K562 (cell line): ENCODE results near the gene CERS2. TPM values are rescaled to one million over a fixed set of nuclear protein-coding genes. Genes with fewer than 3 reads are reported as not detected.

Source experiments
- ARHGAP35 ChIP-seq: fragments of 450-650 bp; IDR thresholded peaks from 2 replicates; pipeline ENCODE4 v1.6.1; 2018; ENCODE audit not compliant: partially characterized antibody
- CBX1 ChIP-seq: sonication (generic); IDR thresholded peaks from 2 replicates; pipeline ENCODE4 v1.6.1; 2016; ENCODE audit warnings: antibody characterized with exemption, low read depth, mild to moderate bottlenecking
- CREB5 ChIP-seq: fragments of 250-450 bp; sonication (Bioruptor Pico); IDR thresholded peaks from 2 replicates; pipeline ENCODE4 v1.5.0; 2020; ENCODE audit warnings: mild to moderate bottlenecking
- ELK1 ChIP-seq: sonication (generic); formaldehyde crosslinking; IDR thresholded peaks from 2 replicates; pipeline ENCODE4 v1.8.1; 2022; ENCODE audit warnings: missing genetic modification reagents
- HDAC2 ChIP-seq: fragments of 450-650 bp; IDR thresholded peaks from 2 replicates; pipeline ENCODE4 v1.6.1; 2016; ENCODE audit warnings: mild to moderate bottlenecking
- IFI16 ChIP-seq: fragments of 250-450 bp; sonication (Bioruptor Pico); IDR thresholded peaks from 2 replicates; pipeline ENCODE4 v2.1.2; 2022; ENCODE audit warnings: mild to moderate bottlenecking, inconsistent platforms
- NKRF ChIP-seq: fragments of 450-650 bp; IDR thresholded peaks from 2 replicates; pipeline ENCODE4 v1.6.1; 2016; ENCODE audit warnings: borderline replicate concordance
- TCF15 ChIP-seq: fragments of 250-450 bp; sonication (Bioruptor Pico); IDR thresholded peaks from 2 replicates; pipeline ENCODE4 v1.8.0; 2022; ENCODE audit warnings: moderate library complexity, mild to moderate bottlenecking, inconsistent platforms
- ZBTB34 ChIP-seq: fragments of 250-450 bp; sonication (Bioruptor Pico); IDR thresholded peaks from 2 replicates; pipeline ENCODE4 v1.8.0; 2021; ENCODE audit warnings: mild to moderate bottlenecking, moderate library complexity
- ZHX1 ChIP-seq: fragments of 150-350 bp; conservative IDR thresholded peaks from 2 replicates; pipeline ENCODE4 v1.6.1; 2014; ENCODE audit warnings: low read length
- ZNF277 ChIP-seq: fragments of 250-450 bp; sonication (Bioruptor Pico); IDR thresholded peaks from 2 replicates; pipeline ENCODE4 v1.8.0; 2022; ENCODE audit warnings: inconsistent platforms, mild to moderate bottlenecking, moderate library complexity, borderline replicate concordance
- ZNF280B ChIP-seq: fragments of 250-450 bp; sonication (Bioruptor Pico); IDR thresholded peaks from 2 replicates; pipeline ENCODE4 v1.5.1; 2021; ENCODE audit warnings: mild to moderate bottlenecking
- ZNF707 ChIP-seq: fragments of 250-450 bp; sonication (Bioruptor Pico); conservative IDR thresholded peaks from 2 replicates; pipeline ENCODE4 v1.8.0; 2022; ENCODE audit warnings: inconsistent platforms, mild to moderate bottlenecking, moderate library complexity
- ZNF717 ChIP-seq: fragments of 250-450 bp; sonication (Bioruptor Pico); IDR thresholded peaks from 2 replicates; pipeline ENCODE4 v1.5.0; 2021
- polyA plus RNA-seq, 8 experiments: library from polyadenylated mRNA; depleted of rRNA in 4 of 8; stranded (reverse) in 5 of 8; unstranded in 3 of 8; fragments of >200 nt; fragmentation: Nextera tagmentation in 2 of 8; fragmentation: Illumina TruSeq in 1 of 8; extraction: Ambion mirVana in 2 of 8; extraction: Trizol in 1 of 8; gene quantifications; 2 replicates each; pipeline versions ENCODE4 v1.2.1 to v1.2.3, GENCODE V29; 2011 to 2014; ENCODE audit warnings: inconsistent platforms in 1 of 8, missing spikeins in 1 of 8
- total RNA-seq, 7 experiments: library from RNA; depleted of rRNA in 6 of 7; stranded (reverse); fragments of >200 nt in 6 of 7; fragmentation: Illumina TruSeq in 2 of 7; extraction: Trizol in 2 of 7; gene quantifications; 2 replicates each; pipeline versions ENCODE4 v1.2.1 to v1.2.3, GENCODE V29; 2011 to 2021; ENCODE audit warnings: low replicate concordance in 1 of 7

CERS2 gene
- total and polyA plus RNA-seq, 9 of the 15 experiments (the other 6 are each of a cell fraction or from before 2014, with no cell fraction given), result 23.4 to 295 (median 132) TPM

- TF ChIP-seq ARHGAP35 (no peak), CBX1 (no peak), ZNF277 (CRISPR knock-in tag) (no peak), CREB5 (CRISPR knock-in tag) (no peak), ZBTB34 (CRISPR knock-in tag) (no peak), IFI16 (CRISPR knock-in tag) (no peak), ZNF707 (CRISPR knock-in tag) (no peak), ZHX1 (no peak), NKRF (no peak), HDAC2 (peak; percentile 87), TCF15 (CRISPR knock-in tag) (no peak), ZNF717 (CRISPR knock-in tag) (no peak), ZNF280B (CRISPR knock-in tag) (no peak), ELK1 (no peak)
Measured at GRCh38 chr1:150976879-150977694, 2.5 kb upstream of the CERS2 start (continued).
